Activated B cell treated with CpG ODN at 0.5 μM for 24 hours (primary cell): ENCODE data around the gene VPS4B. TPM values are rescaled to one million over a fixed set of nuclear protein-coding genes. Genes with fewer than 3 reads are reported as not detected.
A peak's percentile ranks its signal among the peaks of the same experiment; 100 is the strongest.

ENCODE experiments used
- ATAC-seq: fragments of 200-7000 bp; cut with Tn5 transposase; one replicate; pipeline ENCODE4 v1.10.0; 2021; ENCODE audit warnings: low read depth, mild to moderate bottlenecking, moderate library complexity
- CTCF ChIA-PET: fragments of 350-600 bp; sonication (Branson Sonifier 250); formaldehyde crosslinking; loops from one replicate; lab custom pipeline; 2021; ENCODE audit warnings: antibody characterized with exemption; lab: Charles Lee
- POLR2A ChIA-PET: fragments of 350-600 bp; sonication (Branson Sonifier 250); formaldehyde crosslinking; loops from one replicate; lab custom pipeline; 2021; ENCODE audit warnings: antibody characterized with exemption; lab: Charles Lee
- DNase-seq: peaks from one replicate; pipeline ENCODE4 v3.0.0; 2022
- H3K27ac Mint-ChIP-seq: one replicate; pipeline ENCODE4 v1.8.0; 2020; ENCODE audit warnings: mixed read lengths
- H3K27me3 Mint-ChIP-seq: one replicate; pipeline ENCODE4 v1.8.0; 2021; ENCODE audit warnings: mixed read lengths
- H3K36me3 Mint-ChIP-seq: one replicate; pipeline ENCODE4 v1.8.0; 2021; ENCODE audit warnings: low read depth, mixed read lengths
- H3K4me1 Mint-ChIP-seq: one replicate; pipeline ENCODE4 v1.8.0; 2021; ENCODE audit warnings: mixed read lengths
- H3K4me3 Mint-ChIP-seq: one replicate; pipeline ENCODE4 v1.8.0; 2020; ENCODE audit warnings: mild to moderate bottlenecking, mixed read lengths
- H3K9me3 Mint-ChIP-seq: one replicate; pipeline ENCODE4 v1.8.0; 2020; ENCODE audit warnings: mixed read lengths
- CTCF ChIP-seq: fragments of 200-600 bp; IDR thresholded peaks from one replicate; pipeline ENCODE4 v1.8.0; 2022; ENCODE audit warnings: antibody characterized with exemption, mild to moderate bottlenecking
- intact Hi-C: fragments of 100-400 bp; cut with micrococcal nuclease; formaldehyde crosslinking; loops from one replicate; pipeline ENCODE4 v1.15.1; 2024
- total RNA-seq: library from RNA; stranded (reverse); gene quantifications from 2 replicates; pipeline ENCODE4 v1.2.3, GENCODE V29; 2022

Gene VPS4B
- total RNA-seq, 1 donor from 2014 or later, result 66.8 TPM

DNA sequence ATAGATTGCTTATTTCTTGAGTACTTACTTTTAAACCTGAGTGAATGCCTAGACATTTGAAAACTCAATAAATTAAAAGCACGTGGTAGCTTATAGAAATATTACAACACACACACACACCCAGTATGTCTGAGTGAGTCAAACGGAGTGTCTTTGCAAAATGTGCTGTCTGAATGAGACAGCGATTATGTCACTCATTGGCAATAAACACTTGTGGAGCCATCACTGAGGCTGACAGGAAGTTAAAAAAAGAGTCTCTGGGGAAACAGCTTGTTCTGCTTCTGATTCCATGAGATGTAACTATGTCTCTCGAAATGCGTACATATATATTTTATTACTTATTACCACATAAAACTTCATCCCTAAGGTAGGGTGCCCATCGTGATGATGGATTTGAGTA is 22.3 kb upstream of the VPS4B start:
- intact Hi-C loops, result loop anchor here (1.0 kb wide), 1 partner anchor 22 kb away; the partner anchor contains the start of gene VPS4B
- ChIA-PET POLR2A (interaction anchor here (0.6 to 1.6 kb wide), 3 partner anchors 22 to 730 kb away, joined by 3 to 11 read pairs (median 3); partner anchors contain the start of gene VPS4B), CTCF (interaction anchor here (1.2 kb wide), 2 partner anchors 426 to 462 kb away, joined by 3 to 5 read pairs; no protein-coding TSS in a partner anchor)
- ATAC-seq (peak; percentile 92), DNase-seq (no peak)
- H3K4me1 Mint-ChIP-seq, result peaks cover 16% of the 10 kb centered on the region
- H3K27me3 Mint-ChIP-seq, result no peaks in the 10 kb centered on the region
- peak overlapping the region; percentile 11 for H3K4me3 Mint-ChIP-seq
- TF ChIP-seq CTCF, result no peak
- H3K9me3 Mint-ChIP-seq, result no peaks in the 10 kb centered on the region
- H3K36me3 Mint-ChIP-seq, result no peaks in the 10 kb centered on the region
- peak overlapping the region; percentile 61 for H3K27ac Mint-ChIP-seq

- TF ChIP-seq CTCF, result no peak
- H3K27ac Mint-ChIP-seq, result peak overlapping the region; percentile 61
- H3K4me3 Mint-ChIP-seq, result no peak overlapping the region
- H3K27me3 Mint-ChIP-seq, result no peaks in the 10 kb centered on the region
- ChIA-PET POLR2A (interaction anchor here (0.8 to 1.6 kb wide), 2 partner anchors 22 to 729 kb away, joined by 3 to 11 read pairs; partner anchors contain the start of gene VPS4B), CTCF (interaction anchor here (1.0 kb wide), 1 partner anchor 103 kb away, joined by 3 read pairs; no protein-coding TSS in a partner anchor)
- DNase-seq (no peak), ATAC-seq (no peak)
- H3K9me3 Mint-ChIP-seq, result no peaks in the 10 kb centered on the region
- H3K36me3 Mint-ChIP-seq, result no peaks in the 10 kb centered on the region
- peaks cover 16% of the 10 kb centered on the region for H3K4me1 Mint-ChIP-seq
- intact Hi-C loops, result loop anchor here (1.0 kb wide), 1 partner anchor 22 kb away; the partner anchor contains the start of gene VPS4B
Observed at GRCh38 chr18:63443829-63444228, 21.6 kb upstream of the VPS4B start.

DNA sequence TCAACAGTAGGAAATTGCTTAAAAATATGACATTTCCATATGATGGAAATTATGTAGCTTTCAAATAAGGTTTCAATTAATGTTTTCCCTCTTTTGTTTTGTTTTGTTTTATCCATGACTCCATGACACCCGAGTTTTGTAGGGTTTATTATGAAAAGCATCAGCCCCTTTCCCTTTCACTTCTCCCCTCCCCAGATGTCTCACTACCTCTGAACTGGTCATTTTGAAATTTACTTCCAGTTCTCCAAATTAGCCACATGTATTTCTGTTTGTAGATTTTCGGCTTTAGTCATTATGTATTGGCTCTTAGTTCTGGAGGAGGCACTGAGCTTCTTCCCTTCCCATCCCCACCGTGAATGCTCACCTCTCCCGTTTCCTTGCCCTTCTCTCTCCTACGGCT is 18.6 kb upstream of the VPS4B start:
- peaks cover 5% of the 10 kb centered on the region for H3K27me3 Mint-ChIP-seq
- CTCF ChIA-PET, result interaction anchor here (0.8 to 7.0 kb wide), 5 partner anchors 15 to 726 kb away, joined by 3 to 98 read pairs (median 5); partner anchors contain the start of gene PHLPP1

DNA sequence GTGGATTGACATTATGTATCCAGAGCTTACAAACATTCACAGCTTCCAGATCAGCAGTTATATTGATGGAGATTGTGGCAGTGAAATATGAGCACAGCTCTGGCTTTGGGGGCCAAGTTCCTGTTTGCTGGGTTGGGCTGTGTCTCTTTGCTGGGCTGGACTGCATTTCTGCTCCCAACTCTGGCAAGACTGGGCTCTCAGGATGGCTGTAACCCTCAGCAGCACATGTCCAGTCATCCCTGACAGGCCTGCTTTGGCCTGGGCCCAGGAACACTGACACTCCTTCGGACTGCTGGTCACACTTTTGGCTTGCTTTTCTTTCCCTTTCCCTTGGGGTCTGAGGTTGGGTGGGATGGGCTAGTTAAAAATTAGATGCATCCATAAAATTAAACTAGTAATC is 17.9 kb upstream of the VPS4B start:
- ATAC-seq (no peak), DNase-seq (no peak)
- Mint-ChIP-seq H3K4me1 (peaks cover 16% of the 10 kb centered on the region), H3K27me3 (peaks cover 5% of the 10 kb centered on the region), H3K36me3 (no peaks in the 10 kb centered on the region), H3K4me3 (no peak overlapping the region), H3K27ac (no peak overlapping the region), H3K9me3 (no peaks in the 10 kb centered on the region)
- ChIA-PET POLR2A (interaction anchor here (1.0 to 1.6 kb wide), 2 partner anchors 18 to 725 kb away, joined by 3 to 8 read pairs; partner anchors contain the start of gene VPS4B), CTCF (interaction anchor here (1.0 to 7.0 kb wide), 14 partner anchors 14 to 802 kb away, joined by 3 to 98 read pairs (median 5); partner anchors contain the start of gene PHLPP1)
- no peak for TF ChIP-seq CTCF
- intact Hi-C loops, result no loop called here

More for the DNA sequence above, 18.6 kb upstream of the VPS4B start:
- POLR2A ChIA-PET, result interaction anchor here (0.6 kb wide), 1 partner anchor 56 kb away, joined by 4 read pairs; no protein-coding TSS in a partner anchor
- Mint-ChIP-seq H3K4me1 (peaks cover 16% of the 10 kb centered on the region), H3K27ac (no peak overlapping the region), H3K4me3 (no peak overlapping the region), H3K9me3 (no peaks in the 10 kb centered on the region), H3K36me3 (no peaks in the 10 kb centered on the region)
- TF ChIP-seq CTCF, result no peak
- DNase-seq (no peak), ATAC-seq (no peak)
- intact Hi-C loops, result no loop called here

DNA sequence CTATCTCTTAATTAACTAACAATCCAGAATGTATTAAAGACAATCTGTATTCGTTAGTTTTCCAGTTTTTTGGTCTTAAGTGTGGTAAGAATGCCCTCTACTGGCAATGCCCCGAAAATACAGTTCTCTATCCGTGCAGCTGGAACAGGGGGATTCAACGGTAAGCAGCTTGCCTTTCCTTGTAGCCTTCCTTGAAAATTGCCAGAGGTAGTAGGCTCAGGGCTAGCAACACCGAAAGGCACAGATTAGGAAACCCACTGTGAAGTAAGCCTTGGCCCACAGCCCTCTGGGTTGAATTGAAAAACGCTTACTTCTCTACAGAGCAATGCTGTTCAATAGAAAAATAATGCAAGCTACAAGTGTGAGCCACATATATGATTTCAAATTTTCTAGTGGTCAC is 17.1 kb upstream of the VPS4B start:
- CTCF ChIA-PET, result interaction anchor here (0.7 to 7.0 kb wide), 30 partner anchors 8 to 1018 kb away, joined by 3 to 98 read pairs (median 4); partner anchors contain the start of gene PHLPP1
- POLR2A ChIA-PET, result interaction anchor here (0.6 to 1.6 kb wide), 6 partner anchors 17 to 724 kb away, joined by 3 to 8 read pairs (median 5); partner anchors contain the start of gene VPS4B
- Mint-ChIP-seq H3K9me3 (no peaks in the 10 kb centered on the region), H3K27ac (no peak overlapping the region), H3K4me1 (peaks cover 7% of the 10 kb centered on the region), H3K36me3 (no peaks in the 10 kb centered on the region), H3K27me3 (peaks cover 7% of the 10 kb centered on the region), H3K4me3 (no peak overlapping the region)
- peak; percentile 94 for TF ChIP-seq CTCF
- DNase-seq (peak; percentile 16), ATAC-seq (peak; percentile 79)
- intact Hi-C loops, result loop anchor here (1.0 to 5.0 kb wide), 10 partner anchors 42 to 1256 kb away; partner anchors contain the start of gene PHLPP1
